Activated CD4-positive, alpha-beta T cell treated with anti-CD3 and anti-CD28 coated beads, Interleukin-2, Interleukin-4, amounts not matched to agents 100 ng/mL and 50 ng/mL, durations not matched to agents 16 hours and 8 hours (primary cell): Measurements from ENCODE around the gene GALNT15.

ENCODE experiments used
- DNase-seq: peaks from one replicate; pipeline ENCODE4 v3.0.0-alpha.2; 2020; ENCODE audit warnings: low spot score

GALNT15 gene

GRCh38 chr3:16168211-16168610 is 6.3 kb upstream of the GALNT15 start:
- no peak for DNase-seq

GRCh38 chr3:16171009-16171408 is 3.5 kb upstream of the GALNT15 start:
- DNase-seq = no peak

GRCh38 chr3:16171825-16172224 is 2.7 kb upstream of the GALNT15 start:
- DNase-seq = no peak

DNA sequence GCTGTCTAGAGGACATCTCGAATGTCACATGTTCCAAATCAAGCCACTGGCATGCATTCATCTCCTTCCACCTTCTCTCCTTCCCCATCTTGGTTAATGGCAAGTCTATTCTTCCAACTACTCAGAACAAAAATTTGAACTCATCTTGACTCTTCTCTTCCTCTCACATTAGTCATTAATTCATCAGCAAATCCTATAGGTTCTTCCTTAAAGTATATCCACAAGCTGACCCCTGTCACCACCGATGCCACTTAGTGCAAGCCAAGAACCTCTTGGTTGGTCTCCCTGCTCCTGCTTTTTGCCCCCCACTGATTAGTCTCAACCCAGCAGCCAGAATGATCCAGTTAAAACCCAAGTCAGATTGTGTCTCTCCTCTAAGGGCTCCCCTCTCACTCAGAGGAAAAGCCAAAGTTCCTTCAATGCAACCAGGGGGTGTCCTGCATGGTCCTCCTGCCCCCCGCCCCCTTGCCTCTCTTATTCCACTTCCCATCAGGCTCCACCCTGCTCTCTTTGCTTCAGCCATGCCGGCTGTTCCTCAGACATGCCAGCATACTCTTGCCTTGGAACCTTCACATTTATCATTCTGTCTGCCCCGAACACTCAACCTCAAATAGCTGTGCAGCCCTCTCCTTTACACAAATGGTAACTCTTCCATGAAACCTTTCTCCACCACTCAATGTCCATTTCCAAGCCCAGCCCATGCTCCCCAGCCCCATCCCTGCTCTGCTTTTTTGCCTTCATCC is 1.0 kb upstream of the GALNT15 start:
- no peak for DNase-seq

DNA sequence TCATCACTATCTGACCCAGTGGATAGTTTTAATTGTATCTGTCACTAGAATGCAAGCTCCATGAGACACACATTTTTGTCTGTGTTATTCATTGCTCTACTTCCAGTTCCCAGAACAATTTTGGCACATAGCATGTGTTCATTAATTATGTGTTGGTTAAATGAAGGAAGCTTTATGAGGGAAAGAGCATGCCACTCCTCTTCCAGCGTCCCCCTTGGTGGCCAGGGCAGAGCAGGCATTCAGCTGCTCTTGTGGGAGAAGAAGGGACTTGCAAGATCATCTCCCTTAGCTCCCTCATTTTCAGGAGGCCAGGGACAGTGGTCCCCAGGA is 489 bp upstream of the GALNT15 start:
- DNase-seq = no peak

DNA sequence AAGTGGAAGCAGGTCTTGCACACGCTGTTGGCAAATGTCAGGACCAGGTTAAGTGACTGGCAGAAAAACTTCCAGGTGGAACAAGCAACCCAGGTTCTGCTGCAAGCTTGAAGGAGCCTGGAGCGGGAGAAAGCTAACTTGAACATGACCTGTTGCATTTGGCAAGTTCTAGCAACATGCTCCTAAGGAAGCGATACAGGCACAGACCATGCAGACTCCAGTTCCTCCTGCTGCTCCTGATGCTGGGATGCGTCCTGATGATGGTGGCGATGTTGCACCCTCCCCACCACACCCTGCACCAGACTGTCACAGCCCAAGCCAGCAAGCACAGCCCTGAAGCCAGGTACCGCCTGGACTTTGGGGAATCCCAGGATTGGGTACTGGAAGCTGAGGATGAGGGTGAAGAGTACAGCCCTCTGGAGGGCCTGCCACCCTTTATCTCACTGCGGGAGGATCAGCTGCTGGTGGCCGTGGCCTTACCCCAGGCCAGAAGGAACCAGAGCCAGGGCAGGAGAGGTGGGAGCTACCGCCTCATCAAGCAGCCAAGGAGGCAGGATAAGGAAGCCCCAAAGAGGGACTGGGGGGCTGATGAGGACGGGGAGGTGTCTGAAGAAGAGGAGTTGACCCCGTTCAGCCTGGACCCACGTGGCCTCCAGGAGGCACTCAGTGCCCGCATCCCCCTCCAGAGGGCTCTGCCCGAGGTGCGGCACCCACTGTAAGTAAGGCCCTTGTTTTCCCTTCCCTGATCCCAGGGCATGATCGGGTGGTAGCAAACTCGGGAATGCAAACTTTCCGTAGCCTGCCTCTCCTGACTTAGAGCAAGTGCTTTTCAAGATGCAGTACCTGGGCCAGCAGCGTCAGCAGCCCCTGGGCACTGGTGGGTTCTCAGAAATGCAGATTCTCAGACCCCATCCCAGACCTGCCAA is 759 bp downstream of the GALNT15 start:
- no peak for DNase-seq

GRCh38 chr3:16176391-16177030 is 2.0 kb downstream of the GALNT15 start:
- DNase-seq = no peak

GRCh38 chr3:16177382-16177781 is 2.9 kb downstream of the GALNT15 start:
- no peak for DNase-seq

- DNase-seq = peak; percentile 64
Measured at GRCh38 chr3:16177962-16178627, 3.6 kb downstream of the GALNT15 start.

DNA sequence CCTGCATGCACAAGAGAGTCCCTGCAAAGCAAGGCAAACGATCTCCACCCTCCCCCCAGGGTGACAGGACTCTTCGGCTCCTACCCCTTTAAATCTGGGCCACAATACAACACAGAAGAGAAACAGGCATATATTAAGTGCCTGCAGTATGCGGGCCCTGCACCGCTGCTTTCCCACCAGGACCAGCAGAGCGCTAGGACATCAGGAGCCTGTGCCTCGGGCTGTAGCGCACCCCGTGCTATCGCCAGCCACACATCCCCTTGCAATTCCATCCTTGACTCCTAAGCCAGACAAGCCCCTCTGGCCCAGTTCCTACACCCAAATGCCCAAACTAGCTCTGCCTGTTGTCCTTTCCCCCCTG is 4.1 kb downstream of the GALNT15 start:
- DNase-seq = no peak

GRCh38 chr3:16179261-16179660 is 4.8 kb downstream of the GALNT15 start:
- no peak for DNase-seq

DNA sequence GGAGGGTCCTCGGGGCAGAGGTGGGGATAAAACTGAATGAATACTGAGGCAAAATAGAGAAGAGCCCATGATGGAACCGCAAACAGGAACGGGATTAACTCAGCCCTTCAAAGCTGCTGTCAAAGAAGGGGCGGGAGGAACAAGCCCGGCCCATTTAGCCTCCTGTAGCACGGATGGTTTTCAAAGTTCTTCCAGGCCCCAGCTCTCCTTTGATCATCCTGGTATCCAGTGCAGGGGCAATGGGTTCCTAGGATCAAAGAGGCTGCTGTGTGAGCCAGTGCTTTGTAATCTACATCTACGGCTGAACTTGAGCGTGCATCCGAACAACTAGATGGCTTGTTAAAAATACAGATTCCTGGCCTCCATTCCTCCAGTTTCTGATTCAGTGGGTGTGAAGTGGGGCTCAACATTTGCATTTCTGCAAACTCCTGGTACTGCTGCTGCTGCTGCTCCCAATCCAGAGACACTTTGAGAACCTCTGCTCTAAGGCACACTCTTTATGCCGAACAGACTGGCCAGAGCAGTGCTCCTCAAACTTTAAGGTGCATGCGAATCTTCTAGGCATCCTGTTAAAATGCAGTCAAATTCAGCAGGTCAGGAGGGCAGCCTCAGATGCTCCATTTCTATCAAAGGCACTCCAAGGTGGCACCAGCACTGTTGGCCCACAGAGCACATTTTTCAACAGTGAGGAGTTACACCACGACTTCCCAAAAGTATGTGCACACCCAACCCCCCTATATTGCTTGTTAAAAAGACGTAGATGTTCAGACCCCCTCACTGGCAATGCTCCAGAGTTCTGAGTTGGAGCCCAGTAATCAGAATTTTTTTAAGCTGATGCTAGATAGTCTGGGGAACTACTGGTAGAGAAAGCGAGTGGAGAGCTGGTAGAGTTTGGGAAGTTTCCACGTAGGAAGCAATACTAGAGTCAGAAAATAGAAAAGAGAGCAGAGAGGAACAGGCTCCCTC is 5.6 kb downstream of the GALNT15 start:
- DNase-seq = no peak

GRCh38 chr3:16180737-16181134 is 6.3 kb downstream of the GALNT15 start:
- no peak for DNase-seq

GRCh38 chr3:16181361-16181760 is 6.9 kb downstream of the GALNT15 start:
- no peak for DNase-seq

- DNase-seq = no peak
Measured at GRCh38 chr3:16182183-16182582, 7.7 kb downstream of the GALNT15 start.

GRCh38 chr3:16182612-16183011 is 8.1 kb downstream of the GALNT15 start:
- no peak for DNase-seq

- DNase-seq = no peak
Measured at GRCh38 chr3:16183082-16183481, 8.6 kb downstream of the GALNT15 start.

- DNase-seq = no peak
Measured at GRCh38 chr3:16183601-16184270, 9.3 kb downstream of the GALNT15 start.

GRCh38 chr3:16186086-16186485 is 11.6 kb downstream of the GALNT15 start:
- DNase-seq = no peak

DNA sequence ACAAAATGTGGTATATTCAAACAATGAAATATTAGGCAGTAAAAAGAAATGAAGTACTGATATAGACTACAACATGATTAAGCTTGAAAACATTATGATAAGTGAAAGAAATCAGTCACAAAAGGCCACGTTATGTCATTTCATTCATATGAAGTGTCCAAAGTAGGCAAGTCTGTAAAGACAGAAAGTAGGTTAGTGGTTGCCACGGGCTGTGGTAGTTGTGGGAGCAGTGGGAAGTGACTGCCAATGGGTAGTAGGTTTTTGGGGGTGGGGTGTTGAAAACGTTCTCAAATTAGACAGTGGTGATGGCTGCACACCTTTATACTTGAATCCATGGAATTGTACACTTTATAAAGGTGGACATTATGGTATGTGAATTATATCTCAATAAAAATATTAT is 12.1 kb downstream of the GALNT15 start:
- no peak for DNase-seq
